SK-N-SH treated with all-trans-retinoic acid at 6 μM for 48 hours (cell line): ENCODE data around the gene ATP2B3.

Source experiments
- ATAC-seq: fragments of 200-7000 bp; cut with Tn5 transposase; 3 replicates; pipeline ENCODE4 v1.9.1; 2020; ENCODE audit warnings: mild to moderate bottlenecking, moderate library complexity
- ARNTL ChIP-seq: fragments of 450-650 bp; formaldehyde crosslinking; IDR thresholded peaks from 2 replicates; pipeline ENCODE4 v1.5.0; 2020; ENCODE audit warnings: low read depth, mild to moderate bottlenecking, moderate library complexity, borderline replicate concordance
- BACH2 ChIP-seq: fragments of 250-450 bp; sonication (Bioruptor Pico); IDR thresholded peaks from 2 replicates; pipeline ENCODE4 v1.9.0; 2021; ENCODE audit warnings: mild to moderate bottlenecking, borderline replicate concordance
- CSDC2 ChIP-seq: fragments of 250-450 bp; sonication (Bioruptor Pico); IDR thresholded peaks from 2 replicates; pipeline ENCODE4 v1.5.0; 2020; ENCODE audit warnings: mild to moderate bottlenecking, moderate library complexity
- ESRRG ChIP-seq: fragments of 250-450 bp; sonication (Bioruptor Pico); IDR thresholded peaks from 2 replicates; pipeline ENCODE4 v1.6.1; 2021; ENCODE audit warnings: mild to moderate bottlenecking
- ISL1 ChIP-seq: fragments of 250-450 bp; sonication (Bioruptor Pico); IDR thresholded peaks from 2 replicates; pipeline ENCODE4 v2.1.2; 2022; ENCODE audit warnings: mild to moderate bottlenecking, moderate library complexity
- PPARA ChIP-seq: fragments of 250-450 bp; sonication (Bioruptor Pico); IDR thresholded peaks from 2 replicates; pipeline ENCODE4 v1.5.0; 2020; ENCODE audit warnings: mild to moderate bottlenecking, borderline replicate concordance
- RARB ChIP-seq: fragments of 250-450 bp; sonication (Bioruptor Pico); IDR thresholded peaks from 2 replicates; pipeline ENCODE4 v1.8.0; 2021; ENCODE audit warnings: mild to moderate bottlenecking, moderate library complexity
- SNAI2 ChIP-seq: fragments of 250-450 bp; sonication (Bioruptor Pico); IDR thresholded peaks from 2 replicates; pipeline ENCODE4 v1.5.0; 2020; ENCODE audit warnings: mild to moderate bottlenecking, moderate library complexity
- TCF4 ChIP-seq: fragments of 250-450 bp; sonication (Bioruptor Pico); IDR thresholded peaks from 2 replicates; pipeline ENCODE4 v1.8.0; 2021; ENCODE audit warnings: mild to moderate bottlenecking, moderate library complexity, borderline replicate concordance
- TOX ChIP-seq: fragments of 250-450 bp; sonication (Bioruptor Pico); IDR thresholded peaks from 2 replicates; pipeline ENCODE4 v1.8.0; 2021; ENCODE audit warnings: mild to moderate bottlenecking, moderate library complexity, borderline replicate concordance
- ZC3H10 ChIP-seq: fragments of 250-450 bp; sonication (Bioruptor Pico); IDR thresholded peaks from 2 replicates; pipeline ENCODE4 v1.5.1; 2021; ENCODE audit warnings: mild to moderate bottlenecking, moderate library complexity
- ZFP3 ChIP-seq: fragments of 250-450 bp; sonication (Bioruptor Pico); IDR thresholded peaks from 2 replicates; pipeline ENCODE4 v1.5.0; 2020; ENCODE audit warnings: mild to moderate bottlenecking, moderate library complexity
- ZFP30 ChIP-seq: fragments of 450-650 bp; formaldehyde crosslinking; IDR thresholded peaks from 2 replicates; pipeline ENCODE4 v1.5.0; 2022; ENCODE audit warnings: mild to moderate bottlenecking, moderate library complexity
- ZNF8 ChIP-seq: fragments of 450-650 bp; formaldehyde crosslinking; IDR thresholded peaks from 2 replicates; pipeline ENCODE4 v1.5.0; 2020; ENCODE audit warnings: mild to moderate bottlenecking, moderate library complexity
- TF ChIP-seq, protein P1 (sequence below): fragments of 250-450 bp; sonication (Bioruptor Pico); IDR thresholded peaks from 2 replicates; pipeline ENCODE4 v1.5.0; 2020; ENCODE audit warnings: mild to moderate bottlenecking, moderate library complexity
- TF ChIP-seq, protein P2 (sequence below): fragments of 250-450 bp; sonication (Bioruptor Pico); IDR thresholded peaks from 2 replicates; pipeline ENCODE4 v1.5.1; 2021; ENCODE audit warnings: mild to moderate bottlenecking, moderate library complexity
- TF ChIP-seq, protein P3 (sequence below): fragments of 250-450 bp; sonication (Bioruptor Pico); IDR thresholded peaks from 2 replicates; pipeline ENCODE4 v1.5.1; 2020; ENCODE audit warnings: low read depth, mild to moderate bottlenecking, moderate library complexity

ATP2B3 gene

DNA sequence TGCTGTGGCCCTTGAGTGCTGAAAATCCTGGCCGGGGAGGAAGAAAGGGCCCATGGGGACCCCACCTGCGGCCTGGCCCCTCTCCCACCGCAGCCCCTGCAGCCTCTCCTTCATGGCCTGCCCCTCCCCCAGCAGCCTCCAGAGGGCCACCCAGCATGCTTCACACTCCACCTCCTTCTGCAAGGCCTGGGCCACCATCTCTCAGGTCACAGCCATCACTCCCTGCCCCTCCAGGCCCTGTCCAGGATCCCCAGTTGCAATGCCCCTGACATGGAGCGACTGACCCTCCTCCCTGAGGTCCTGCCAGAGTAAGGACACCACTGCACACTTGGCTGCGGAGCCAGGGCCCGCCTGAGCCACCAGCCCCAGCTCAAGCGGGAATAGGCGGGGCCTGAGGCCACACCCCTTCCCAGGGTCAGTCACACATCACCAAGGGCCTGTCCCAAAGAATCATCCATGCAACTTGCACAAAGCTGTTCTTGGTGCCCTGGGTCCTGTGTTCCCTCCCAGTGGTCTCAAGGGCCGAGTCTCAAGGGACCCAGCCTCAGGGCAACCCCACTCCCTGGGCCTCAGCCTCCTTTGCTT lies 48.6 kb downstream of the ATP2B3 start:
- ATAC-seq = no peak
- TF ChIP-seq PPARA (no peak), ARNTL (CRISPR knock-in tag) (no peak)

DNA sequence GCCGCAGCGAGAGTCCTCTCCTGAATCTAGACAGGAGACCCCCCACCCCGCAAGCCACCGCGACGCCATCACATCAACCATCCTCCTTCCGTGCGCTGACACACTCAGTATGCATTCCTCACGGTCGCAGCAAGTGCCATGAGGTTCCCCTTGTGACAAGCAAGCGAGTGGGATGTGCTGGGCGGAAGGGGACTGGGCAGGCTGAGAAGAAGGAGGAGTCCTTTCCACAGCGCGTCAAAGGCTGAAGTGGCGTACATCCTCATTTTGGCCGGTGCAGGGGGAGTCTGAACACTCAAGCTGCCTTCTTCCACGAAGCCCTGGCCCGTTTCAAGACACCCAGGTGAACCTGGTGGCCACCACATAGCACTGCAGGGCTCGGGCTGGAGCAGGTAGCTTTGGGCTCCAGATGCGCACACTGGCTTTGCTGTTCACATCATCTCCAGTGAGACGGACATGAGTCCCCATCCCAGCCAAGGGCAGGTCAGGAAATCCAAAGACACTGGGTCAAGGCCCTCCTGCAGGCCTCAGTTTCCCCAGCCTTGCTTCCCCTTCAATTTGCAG lies 51.1 kb downstream of the ATP2B3 start:
- TF ChIP-seq TCF4 (CRISPR knock-in tag) (no peak), ISL1 (CRISPR knock-in tag) (no peak), ZNF8 (CRISPR knock-in tag) (no peak), CSDC2 (no peak), ZFP3 (CRISPR knock-in tag) (no peak), BACH2 (no peak), ESRRG (no peak), TOX (CRISPR knock-in tag) (no peak), SNAI2 (no peak), ARNTL (CRISPR knock-in tag) (no peak)
- TF ChIP-seq, protein P1, sequence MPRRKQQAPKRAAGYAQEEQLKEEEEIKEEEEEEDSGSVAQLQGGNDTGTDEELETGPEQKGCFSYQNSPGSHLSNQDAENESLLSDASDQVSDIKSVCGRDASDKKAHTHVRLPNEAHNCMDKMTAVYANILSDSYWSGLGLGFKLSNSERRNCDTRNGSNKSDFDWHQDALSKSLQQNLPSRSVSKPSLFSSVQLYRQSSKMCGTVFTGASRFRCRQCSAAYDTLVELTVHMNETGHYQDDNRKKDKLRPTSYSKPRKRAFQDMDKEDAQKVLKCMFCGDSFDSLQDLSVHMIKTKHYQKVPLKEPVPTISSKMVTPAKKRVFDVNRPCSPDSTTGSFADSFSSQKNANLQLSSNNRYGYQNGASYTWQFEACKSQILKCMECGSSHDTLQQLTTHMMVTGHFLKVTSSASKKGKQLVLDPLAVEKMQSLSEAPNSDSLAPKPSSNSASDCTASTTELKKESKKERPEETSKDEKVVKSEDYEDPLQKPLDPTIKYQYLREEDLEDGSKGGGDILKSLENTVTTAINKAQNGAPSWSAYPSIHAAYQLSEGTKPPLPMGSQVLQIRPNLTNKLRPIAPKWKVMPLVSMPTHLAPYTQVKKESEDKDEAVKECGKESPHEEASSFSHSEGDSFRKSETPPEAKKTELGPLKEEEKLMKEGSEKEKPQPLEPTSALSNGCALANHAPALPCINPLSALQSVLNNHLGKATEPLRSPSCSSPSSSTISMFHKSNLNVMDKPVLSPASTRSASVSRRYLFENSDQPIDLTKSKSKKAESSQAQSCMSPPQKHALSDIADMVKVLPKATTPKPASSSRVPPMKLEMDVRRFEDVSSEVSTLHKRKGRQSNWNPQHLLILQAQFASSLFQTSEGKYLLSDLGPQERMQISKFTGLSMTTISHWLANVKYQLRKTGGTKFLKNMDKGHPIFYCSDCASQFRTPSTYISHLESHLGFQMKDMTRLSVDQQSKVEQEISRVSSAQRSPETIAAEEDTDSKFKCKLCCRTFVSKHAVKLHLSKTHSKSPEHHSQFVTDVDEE = no peak
- TF ChIP-seq, protein P2, sequence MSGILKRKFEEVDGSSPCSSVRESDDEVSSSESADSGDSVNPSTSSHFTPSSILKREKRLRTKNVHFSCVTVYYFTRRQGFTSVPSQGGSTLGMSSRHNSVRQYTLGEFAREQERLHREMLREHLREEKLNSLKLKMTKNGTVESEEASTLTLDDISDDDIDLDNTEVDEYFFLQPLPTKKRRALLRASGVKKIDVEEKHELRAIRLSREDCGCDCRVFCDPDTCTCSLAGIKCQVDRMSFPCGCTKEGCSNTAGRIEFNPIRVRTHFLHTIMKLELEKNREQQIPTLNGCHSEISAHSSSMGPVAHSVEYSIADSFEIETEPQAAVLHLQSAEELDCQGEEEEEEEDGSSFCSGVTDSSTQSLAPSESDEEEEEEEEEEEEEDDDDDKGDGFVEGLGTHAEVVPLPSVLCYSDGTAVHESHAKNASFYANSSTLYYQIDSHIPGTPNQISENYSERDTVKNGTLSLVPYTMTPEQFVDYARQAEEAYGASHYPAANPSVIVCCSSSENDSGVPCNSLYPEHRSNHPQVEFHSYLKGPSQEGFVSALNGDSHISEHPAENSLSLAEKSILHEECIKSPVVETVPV (CRISPR knock-in tag) = no peak
- TF ChIP-seq, protein P3, sequence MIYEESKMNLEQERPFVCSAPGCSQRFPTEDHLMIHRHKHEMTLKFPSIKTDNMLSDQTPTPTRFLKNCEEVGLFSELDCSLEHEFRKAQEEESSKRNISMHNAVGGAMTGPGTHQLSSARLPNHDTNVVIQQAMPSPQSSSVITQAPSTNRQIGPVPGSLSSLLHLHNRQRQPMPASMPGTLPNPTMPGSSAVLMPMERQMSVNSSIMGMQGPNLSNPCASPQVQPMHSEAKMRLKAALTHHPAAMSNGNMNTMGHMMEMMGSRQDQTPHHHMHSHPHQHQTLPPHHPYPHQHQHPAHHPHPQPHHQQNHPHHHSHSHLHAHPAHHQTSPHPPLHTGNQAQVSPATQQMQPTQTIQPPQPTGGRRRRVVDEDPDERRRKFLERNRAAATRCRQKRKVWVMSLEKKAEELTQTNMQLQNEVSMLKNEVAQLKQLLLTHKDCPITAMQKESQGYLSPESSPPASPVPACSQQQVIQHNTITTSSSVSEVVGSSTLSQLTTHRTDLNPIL (CRISPR knock-in tag) = no peak
- ATAC-seq = no peak

DNA sequence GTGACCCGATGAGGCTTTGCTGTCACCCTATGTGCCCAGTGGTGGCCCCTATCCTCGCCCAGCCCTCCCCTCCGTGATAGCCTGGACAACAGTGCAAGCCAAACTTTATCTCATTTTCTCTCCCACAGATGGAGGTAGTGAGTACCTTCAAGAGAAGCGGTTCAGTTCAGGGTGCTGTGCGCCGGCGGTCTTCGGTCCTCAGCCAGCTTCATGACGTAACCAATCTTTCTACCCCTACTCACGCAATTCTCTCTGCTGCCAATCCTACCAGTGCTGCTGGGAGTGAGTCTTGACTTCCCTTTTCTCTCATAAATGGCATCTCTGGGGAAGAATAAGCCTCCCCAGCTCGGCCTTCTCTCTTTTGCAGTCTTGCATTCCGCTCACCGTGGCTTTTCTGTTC lies 52.0 kb downstream of the ATP2B3 start:
- ATAC-seq = no peak; the same call in 2 of the 3 replicates
- no peak for TF ChIP-seq ZC3H10 (CRISPR knock-in tag)
- TF ChIP-seq, protein P1 = no peak
- no peak for TF ChIP-seq ZFP3 (CRISPR knock-in tag)
- TF ChIP-seq CSDC2 = no peak
- TF ChIP-seq TOX (CRISPR knock-in tag) = no peak
- no peak for TF ChIP-seq TCF4 (CRISPR knock-in tag)
- no peak for TF ChIP-seq PPARA
- TF ChIP-seq ARNTL (CRISPR knock-in tag) = no peak
- no peak for TF ChIP-seq ZNF8 (CRISPR knock-in tag)
- TF ChIP-seq SNAI2 = no peak
- TF ChIP-seq ESRRG = no peak
- TF ChIP-seq RARB = no peak

DNA sequence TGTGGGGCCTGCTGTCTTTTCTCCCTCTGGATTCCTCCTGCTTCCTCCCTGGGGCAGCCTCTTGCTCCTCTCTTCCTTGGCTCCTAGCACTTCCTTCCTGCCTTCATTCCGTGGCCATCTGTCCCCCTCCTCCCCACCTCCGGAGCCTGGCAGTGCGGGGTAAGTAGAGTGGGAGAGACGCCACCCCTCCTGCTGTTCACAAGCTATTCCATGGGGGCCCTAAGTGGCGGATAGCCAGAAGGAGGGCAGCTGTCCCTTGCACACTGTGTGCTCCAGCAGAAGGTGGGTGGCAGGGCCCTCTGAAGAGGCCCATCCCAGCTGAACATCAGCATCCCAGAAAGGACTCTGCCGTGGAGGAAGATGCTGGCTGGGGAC lies 54.1 kb downstream of the ATP2B3 start:
- TF ChIP-seq ZC3H10 (CRISPR knock-in tag) = no peak
- no peak for TF ChIP-seq ZFP30 (CRISPR knock-in tag)
- TF ChIP-seq, protein P2 (CRISPR knock-in tag) = no peak
- no peak for ATAC-seq
